Measurements from ENCODE around the gene CRTAP. TPM values are rescaled to one million over a fixed set of nuclear protein-coding genes. Genes with fewer than 3 reads are reported as not detected.
"Not testable (repeated sequence)": the region's sequence is repeated elsewhere in the genome, so short reads cannot be mapped to it uniquely, and the experiment has no call there.

Gene CRTAP
- total RNA-seq, 1 donor from 2014 or later, result 221 TPM

GRCh38 chr3:33174711-33175414 is 61.0 kb downstream of the CRTAP start:
- H3K27ac ChIP-seq, result no peak overlapping the region
- ATAC-seq, result peak; percentile 36

GRCh38 chr3:33179132-33179531 is 65.3 kb downstream of the CRTAP start:
- no peaks in the 10 kb centered on the region for H3K27me3 ChIP-seq
- intact Hi-C loops (cut with DNase I), result no loop called here
- no peaks in the 10 kb centered on the region for H3K36me3 ChIP-seq
- DNase-seq (no peak), ATAC-seq (no peak)
- no peak overlapping the region for H3K27ac ChIP-seq
- no peak overlapping the region for H3K4me3 ChIP-seq
- H3K4me1 ChIP-seq, result no peaks in the 10 kb centered on the region
- H3K9me3 ChIP-seq, result peaks cover 3% of the 10 kb centered on the region
- no peak for TF ChIP-seq CTCF (IDR thresholded peaks at IDR 0.05)

More at GRCh38 chr3:33174711-33175414, 61.0 kb downstream of the CRTAP start:
- no peak for DNase-seq
- Histone ChIP-seq H3K4me1 (no peaks in the 10 kb centered on the region), H3K4me3 (no peak overlapping the region), H3K27me3 (no peaks in the 10 kb centered on the region), H3K36me3 (no peaks in the 10 kb centered on the region), H3K9me3 (no peaks in the 10 kb centered on the region)
- no peak for TF ChIP-seq CTCF (IDR thresholded peaks at IDR 0.05)
- intact Hi-C loops (cut with DNase I), result no loop called here

GRCh38 chr3:33181229-33181628 is 67.4 kb downstream of the CRTAP start:
- Histone ChIP-seq H3K36me3 (no peaks in the 10 kb centered on the region), H3K4me3 (no peak overlapping the region), H3K27me3 (no peaks in the 10 kb centered on the region), H3K9me3 (peaks cover 3% of the 10 kb centered on the region), H3K4me1 (no peaks in the 10 kb centered on the region), H3K27ac (no peak overlapping the region)
- intact Hi-C loops (cut with DNase I), result no loop called here
- ATAC-seq, result no peak
- no peak for TF ChIP-seq CTCF (IDR thresholded peaks at IDR 0.05)
- no peak for DNase-seq

- H3K27me3 ChIP-seq; ATAC-seq; intact Hi-C loops (cut with DNase I); DNase-seq; H3K27ac ChIP-seq; H3K4me3 ChIP-seq; H3K4me1 ChIP-seq; H3K36me3 ChIP-seq; H3K9me3 ChIP-seq: not testable (repeated sequence)
Observed at GRCh38 chr3:33181641-33182040, 67.8 kb downstream of the CRTAP start.

GRCh38 chr3:33184863-33185262 is 71.0 kb downstream of the CRTAP start:
- no peak overlapping the region for H3K27ac ChIP-seq
- TF ChIP-seq CTCF (IDR thresholded peaks at IDR 0.05), result no peak
- peak; percentile 39 for ATAC-seq

GRCh38 chr3:33186524-33187367 is 72.9 kb downstream of the CRTAP start:
- Histone ChIP-seq H3K4me1 (no peaks in the 10 kb centered on the region), H3K9me3 (peaks cover 3% of the 10 kb centered on the region), H3K36me3 (no peaks in the 10 kb centered on the region), H3K4me3 (no peak overlapping the region), H3K27ac (no peak overlapping the region), H3K27me3 (no peaks in the 10 kb centered on the region)
- intact Hi-C loops (cut with DNase I), result no loop called here
- no peak for ATAC-seq
- no peak for DNase-seq
- TF ChIP-seq CTCF (IDR thresholded peaks at IDR 0.05), result no peak

More at GRCh38 chr3:33184863-33185262, 71.0 kb downstream of the CRTAP start:
- intact Hi-C loops (cut with DNase I), result no loop called here
- Histone ChIP-seq H3K27me3 (no peaks in the 10 kb centered on the region), H3K36me3 (no peaks in the 10 kb centered on the region), H3K4me1 (no peaks in the 10 kb centered on the region), H3K9me3 (peaks cover 3% of the 10 kb centered on the region), H3K4me3 (no peak overlapping the region)
- DNase-seq, result no peak
